Erythroblast (primary cell): Measurements from ENCODE around the gene ACER2.

Experiments used
- GATA1 ChIP-seq: IDR thresholded peaks from 2 replicates; pipeline ENCODE4 v1.6.1; 2011; ENCODE audit warnings: low read depth, mild to moderate bottlenecking, control low read depth, low read length, moderate library complexity
- POLR2A ChIP-seq: IDR thresholded peaks from 2 replicates; pipeline ENCODE4 v1.6.1; 2011; ENCODE audit warnings: mild to moderate bottlenecking, low read length

GRCh38 chr9:19442240-19442639 is 33.4 kb downstream of the ACER2 start:
- TF ChIP-seq GATA1 (no peak), POLR2A (no peak)
